ENCODE data around the gene DIPK1B.

GRCh38 chr9:136732444-136733178, 20.2 kb downstream of the DIPK1B start:
- TF ChIP-seq POLR2AphosphoS5 (IDR thresholded peaks at IDR 0.05; ENCODE audit: low read depth, low read length) (no peak), POLR2A (IDR thresholded peaks at IDR 0.05; ENCODE audit: low read depth, low read length) (no peak), TAF1 (IDR thresholded peaks at IDR 0.05; ENCODE audit: low read depth, low read length) (no peak)

Measured in GM12891 (cell line).